HTR-8/SVneo (cell line): ENCODE data around the gene CILP2.

ENCODE experiments used
- DNase-seq: peaks from one replicate; pipeline ENCODE4 v3.0.0; 2011; ENCODE audit warnings: low spot score, mixed read lengths; ENCODE audit not compliant: insufficient read length
- FAIRE-seq: peaks from 2 replicates; lab custom pipeline; 2011; peaks lifted over from hg19 to GRCh38; lab: Jason Lieb, UNC

The CILP2 gene

DNA sequence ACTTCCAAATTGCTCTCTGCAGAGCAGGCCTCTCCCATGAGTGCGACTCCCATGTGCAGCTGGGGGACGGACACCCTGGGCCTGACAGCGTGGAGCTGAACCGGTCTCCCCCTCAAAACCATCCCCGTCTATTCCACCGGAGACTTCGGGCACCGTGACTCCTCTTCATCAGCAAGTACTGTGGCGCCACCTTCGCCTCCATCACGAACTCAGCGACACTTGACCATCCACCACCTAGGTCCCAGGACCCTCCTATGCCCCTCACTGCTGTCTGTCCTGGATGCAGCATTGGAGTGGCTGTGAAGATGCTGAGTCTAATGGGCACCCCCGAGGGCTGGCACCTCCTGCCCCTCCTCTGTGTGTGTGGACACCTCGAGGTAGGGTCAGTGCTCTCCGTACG is 20.6 kb downstream of the CILP2 start:
- DNase-seq (no peak), FAIRE-seq (no peak)

DNA sequence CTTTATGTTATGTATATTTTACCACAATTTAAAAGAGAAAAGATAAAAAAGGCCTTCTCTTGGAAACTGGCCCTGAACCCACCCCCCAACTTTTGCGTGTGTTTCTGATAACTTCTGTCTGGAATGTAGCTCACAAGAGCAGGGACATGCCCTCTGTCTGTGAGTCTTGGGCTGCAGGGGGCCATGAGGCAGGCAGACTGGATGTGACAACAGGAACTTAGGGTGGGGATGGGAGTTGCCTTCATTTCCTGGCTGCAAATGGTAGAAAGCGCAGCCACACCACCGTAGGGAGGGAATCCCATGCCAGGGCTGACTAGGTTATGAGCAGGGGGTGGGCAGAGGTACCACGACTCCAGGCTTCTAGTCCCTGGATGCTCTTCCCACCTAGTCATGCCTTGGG is 21.9 kb downstream of the CILP2 start:
- DNase-seq (no peak), FAIRE-seq (no peak)

DNA sequence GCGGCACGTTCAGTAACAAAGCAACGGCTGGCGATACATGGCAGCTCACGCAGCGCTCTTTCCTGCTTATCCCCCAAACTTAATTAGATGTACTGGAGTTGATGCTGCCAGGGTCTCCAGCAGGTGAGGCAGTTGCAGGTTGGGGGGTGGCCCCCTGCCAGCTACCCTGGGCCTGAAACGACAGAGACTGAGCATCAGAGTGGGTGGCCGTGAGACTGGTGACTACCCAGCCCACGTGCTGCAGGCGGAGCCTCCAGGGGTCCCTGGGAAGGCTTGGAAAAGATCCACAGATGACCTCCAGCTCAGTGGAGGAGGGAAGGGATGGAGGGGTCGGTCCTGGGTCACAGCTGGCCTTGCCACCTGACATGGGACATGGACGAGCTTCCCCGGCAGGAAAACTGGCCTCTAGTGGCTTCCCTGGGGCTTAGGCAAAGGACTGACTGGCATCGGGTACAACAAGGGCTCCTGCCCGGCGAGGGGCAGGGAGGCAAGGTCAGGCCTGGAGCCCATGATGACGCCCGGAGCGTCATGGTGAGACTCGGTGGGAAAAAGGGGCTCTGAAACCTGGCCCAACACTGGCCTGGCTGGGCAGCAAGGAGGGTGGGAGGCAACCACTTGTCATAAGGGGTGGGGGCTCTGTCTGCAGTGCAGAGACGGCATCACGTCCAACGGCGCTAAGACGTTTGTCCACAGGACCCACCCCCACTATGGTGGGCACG is 24.0 kb downstream of the CILP2 start:
- FAIRE-seq (no peak), DNase-seq (no peak)

DNA sequence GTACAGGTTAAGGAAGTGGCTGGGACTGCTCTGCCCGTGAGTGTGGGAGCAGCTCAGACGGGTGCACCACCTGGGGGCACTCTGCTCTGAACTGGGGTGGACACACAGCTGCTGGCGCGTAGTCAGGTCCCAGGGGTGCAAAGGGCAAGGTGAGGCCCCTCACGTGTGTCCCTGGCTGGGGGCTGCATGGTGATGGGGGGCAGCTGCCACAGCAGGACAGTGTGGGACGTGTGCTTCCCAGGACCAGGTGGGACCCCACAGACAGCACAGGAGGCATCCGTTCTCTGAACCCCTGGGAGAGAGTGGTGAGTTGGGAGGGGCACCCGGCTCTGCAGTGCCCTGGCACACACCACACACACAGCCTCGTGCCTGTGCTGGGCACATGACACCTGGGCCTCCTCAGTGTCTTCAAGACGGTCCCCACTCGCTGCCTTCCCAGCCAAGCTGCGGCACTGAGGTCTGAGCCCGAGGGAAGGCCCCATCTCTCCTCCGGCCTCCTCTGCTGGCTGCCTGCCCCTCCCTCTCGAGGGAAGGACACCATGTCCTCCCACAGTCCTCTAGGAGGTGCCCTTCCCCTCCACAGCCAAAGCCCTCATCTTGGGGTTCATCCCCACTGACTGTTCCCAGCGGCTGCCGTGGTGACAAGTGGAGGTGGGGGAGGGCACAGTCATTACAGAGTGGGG is 24.7 kb downstream of the CILP2 start:
- FAIRE-seq (no peak), DNase-seq (no peak)

GRCh38 chr19:19563348-19563848 is 25.3 kb downstream of the CILP2 start:
- no peak for FAIRE-seq

GRCh38 chr19:19566306-19566705 is 28.2 kb downstream of the CILP2 start:
- DNase-seq = no peak
- FAIRE-seq = no peak

More at GRCh38 chr19:19563348-19563848, 25.3 kb downstream of the CILP2 start:
- DNase-seq = no peak

DNA sequence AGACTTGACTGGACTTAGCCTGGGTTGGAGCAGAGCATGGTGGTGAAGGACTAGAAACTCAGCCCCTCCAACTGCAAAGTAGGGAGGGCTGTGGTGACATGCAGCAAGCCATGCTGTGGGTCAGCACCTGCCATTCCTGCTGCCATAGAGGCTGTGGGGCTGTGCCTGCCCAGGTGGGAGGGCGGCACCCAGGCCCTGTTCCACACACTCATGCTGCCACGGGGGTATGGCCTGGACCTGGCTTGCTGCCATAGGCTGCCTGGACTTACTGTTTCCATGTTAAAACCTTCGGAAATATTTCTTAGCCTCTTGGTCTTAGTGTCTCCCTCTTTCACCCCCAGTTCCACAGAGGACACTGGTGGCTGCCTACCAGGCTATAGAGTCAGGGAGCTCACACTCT is 29.3 kb downstream of the CILP2 start:
- FAIRE-seq (peak; percentile 52), DNase-seq (no peak)

DNA sequence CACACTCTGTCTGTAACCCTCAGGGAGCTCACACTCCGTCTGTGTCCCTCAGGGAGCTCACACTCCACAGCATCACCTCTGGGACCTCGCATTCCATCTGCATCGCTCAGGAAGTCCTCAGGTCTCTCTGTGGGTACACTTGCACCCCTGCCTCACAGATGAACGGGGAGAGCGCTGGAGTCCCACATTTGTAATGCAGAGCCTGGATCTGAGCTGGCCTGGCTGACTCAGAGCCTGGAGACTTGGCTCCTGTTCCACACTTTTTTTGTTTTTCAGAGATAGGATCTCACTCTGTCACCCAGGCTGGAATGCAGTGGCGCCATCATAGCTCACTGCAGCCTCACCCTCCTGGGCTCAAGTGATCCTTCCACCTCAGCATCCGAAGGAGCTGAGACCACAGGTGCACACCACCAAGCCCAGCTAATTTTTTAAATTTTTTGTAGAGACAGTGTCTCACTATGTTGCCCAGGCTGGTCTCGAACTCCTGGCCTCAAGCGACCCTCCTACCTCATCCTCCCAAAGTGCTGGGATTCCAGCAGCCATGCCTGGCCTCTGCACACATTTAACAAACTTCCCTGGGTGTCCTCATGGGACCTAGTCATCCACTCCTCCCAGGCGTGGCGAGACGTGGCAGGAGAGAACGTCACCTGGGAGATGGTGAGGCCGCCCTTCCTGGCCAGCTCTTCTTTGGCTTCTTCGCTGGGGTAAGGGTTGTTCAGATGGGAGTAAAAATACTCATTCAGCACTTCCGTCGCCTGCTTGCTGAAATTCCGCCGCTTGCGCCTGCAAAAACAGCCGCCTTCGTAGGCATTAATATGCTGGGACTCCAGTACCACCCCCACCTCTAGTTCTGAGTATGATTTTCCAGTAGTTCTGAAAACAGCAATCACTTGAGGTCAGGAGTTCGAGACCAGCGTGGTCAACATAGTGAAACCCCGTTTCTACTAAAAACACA is 31.0 kb downstream of the CILP2 start:
- no peak for FAIRE-seq

DNA sequence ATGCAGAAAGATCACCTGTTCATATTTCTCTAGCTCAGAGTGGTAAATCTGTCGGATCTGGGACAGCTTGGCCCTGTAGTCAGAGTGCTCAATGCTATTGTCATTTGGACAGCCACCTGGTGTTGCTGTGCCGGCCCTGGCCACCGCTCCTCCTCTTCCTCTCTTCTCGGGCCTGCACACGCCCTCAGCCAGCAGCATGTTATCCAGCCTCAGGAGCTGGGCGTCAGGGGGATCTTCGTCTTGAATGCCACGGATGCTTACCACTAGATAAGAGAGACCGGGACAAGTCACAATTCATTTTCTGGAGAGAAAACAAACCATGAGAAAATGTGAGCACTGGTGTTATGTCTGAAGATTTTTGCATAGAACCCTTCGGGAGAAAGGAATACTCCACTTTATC is 32.5 kb downstream of the CILP2 start:
- DNase-seq (no peak), FAIRE-seq (no peak)

More for the DNA sequence above, 31.0 kb downstream of the CILP2 start:
- no peak for DNase-seq

- no peak for FAIRE-seq
These were observed 33.2 kb downstream of the CILP2 start for GRCh38 chr19:19571071-19571786.

DNA sequence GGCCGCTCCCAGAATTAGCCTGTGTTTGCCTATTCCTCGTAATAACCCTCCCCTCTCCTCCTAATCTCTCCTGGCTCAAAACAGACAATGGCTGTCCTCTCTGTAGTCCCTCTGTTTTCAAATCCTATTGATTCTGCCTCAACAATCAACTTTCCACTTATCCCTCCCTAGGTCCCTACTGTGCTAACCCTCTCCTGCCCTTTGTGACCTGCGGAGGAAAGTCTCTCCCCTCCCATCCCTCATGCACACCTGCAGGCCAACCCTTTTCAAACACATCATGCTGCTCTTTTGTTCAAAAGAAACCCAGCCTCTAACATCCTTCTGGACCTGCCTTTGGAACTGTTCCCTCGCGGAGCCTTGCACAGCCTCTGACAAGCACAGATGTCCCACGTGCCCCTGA is 37.3 kb downstream of the CILP2 start:
- no peak for FAIRE-seq
- DNase-seq = no peak

More at GRCh38 chr19:19571071-19571786, 33.2 kb downstream of the CILP2 start:
- DNase-seq = no peak

GRCh38 chr19:19578252-19578651 is 40.2 kb downstream of the CILP2 start:
- DNase-seq (no peak), FAIRE-seq (no peak)

DNA sequence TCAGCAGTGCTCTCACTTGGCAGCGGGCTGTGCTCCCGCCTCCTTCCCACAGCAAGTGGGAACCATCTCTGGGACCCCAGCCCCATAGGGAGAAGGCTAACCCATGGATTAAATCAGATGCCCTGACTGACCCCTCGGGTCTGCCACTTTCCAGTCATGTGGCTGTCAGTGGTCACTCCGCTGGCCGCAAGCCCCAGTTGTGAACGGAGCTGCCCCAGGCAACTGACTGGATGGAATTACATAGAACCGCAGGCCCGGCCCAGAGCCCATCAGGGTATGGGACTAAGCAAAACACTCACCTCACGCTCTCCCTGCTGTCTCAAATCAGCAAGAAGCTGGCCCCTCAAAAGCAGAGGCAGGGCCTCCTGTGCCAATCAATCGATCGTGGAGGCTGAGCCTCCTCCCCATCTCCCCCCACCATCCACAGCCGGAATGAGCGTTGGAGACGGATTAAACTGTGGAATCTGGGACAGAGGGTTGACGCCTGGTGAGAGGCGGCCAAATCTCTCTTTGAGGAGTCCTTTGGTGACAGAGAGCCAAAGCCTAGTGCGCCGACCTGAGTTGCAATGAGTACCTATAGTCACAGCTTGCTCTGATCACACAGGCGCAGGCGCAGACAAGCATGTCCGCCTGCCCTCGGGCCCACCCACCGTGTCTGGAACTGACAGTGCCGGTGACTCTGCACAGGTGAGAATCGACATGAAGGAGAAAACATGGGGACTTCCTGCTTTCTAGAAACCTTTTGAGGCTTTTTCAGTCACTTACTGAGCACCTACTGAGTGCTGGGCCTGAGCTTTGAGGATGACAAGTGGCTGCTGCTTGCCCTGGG is 41.7 kb downstream of the CILP2 start:
- no peak for FAIRE-seq
- DNase-seq = no peak

GRCh38 chr19:19580418-19580817 is 42.4 kb downstream of the CILP2 start:
- DNase-seq = no peak
- FAIRE-seq = no peak

GRCh38 chr19:19581391-19581790 is 43.3 kb downstream of the CILP2 start:
- FAIRE-seq (no peak), DNase-seq (no peak)

DNA sequence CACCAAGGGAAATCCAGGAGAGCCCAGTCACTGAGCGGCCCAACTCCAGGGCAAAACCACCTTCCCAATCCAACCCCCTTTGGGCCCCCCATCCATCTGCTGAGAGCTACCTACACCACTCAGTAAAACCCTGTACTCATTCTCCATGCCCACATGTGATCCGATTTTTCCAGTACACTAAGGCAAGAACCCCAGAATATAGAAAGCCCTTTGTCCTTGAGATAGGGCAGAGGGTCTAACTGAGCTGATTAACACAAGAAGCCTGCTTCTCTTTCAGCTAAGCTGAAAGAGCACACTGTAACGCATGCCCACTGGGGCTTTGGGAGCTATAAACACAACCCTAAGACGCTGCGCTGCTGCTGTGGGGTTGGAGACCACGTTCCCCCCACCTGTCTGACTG is 44.4 kb downstream of the CILP2 start:
- FAIRE-seq (no peak), DNase-seq (no peak)

DNA sequence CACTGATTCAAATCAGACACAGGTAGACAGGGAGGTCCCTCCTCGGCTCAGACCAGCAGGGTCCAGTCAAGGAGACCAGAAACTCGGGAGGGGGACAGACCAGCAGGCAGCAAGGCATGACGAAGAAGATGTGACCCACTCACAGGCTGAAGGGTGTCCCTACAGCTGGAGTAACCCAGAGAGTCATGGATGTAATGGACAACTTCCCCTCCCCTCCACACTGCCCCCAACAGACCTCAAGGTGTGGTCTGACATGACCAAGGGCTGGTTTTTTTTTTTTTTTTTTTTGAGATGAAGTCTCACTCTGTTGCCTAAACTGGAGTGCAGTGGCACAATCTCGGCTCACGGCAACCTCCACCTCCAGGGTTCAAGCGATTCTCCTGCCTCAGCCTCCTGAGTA is 46.3 kb downstream of the CILP2 start:
- no peak for DNase-seq
- no peak for FAIRE-seq

DNA sequence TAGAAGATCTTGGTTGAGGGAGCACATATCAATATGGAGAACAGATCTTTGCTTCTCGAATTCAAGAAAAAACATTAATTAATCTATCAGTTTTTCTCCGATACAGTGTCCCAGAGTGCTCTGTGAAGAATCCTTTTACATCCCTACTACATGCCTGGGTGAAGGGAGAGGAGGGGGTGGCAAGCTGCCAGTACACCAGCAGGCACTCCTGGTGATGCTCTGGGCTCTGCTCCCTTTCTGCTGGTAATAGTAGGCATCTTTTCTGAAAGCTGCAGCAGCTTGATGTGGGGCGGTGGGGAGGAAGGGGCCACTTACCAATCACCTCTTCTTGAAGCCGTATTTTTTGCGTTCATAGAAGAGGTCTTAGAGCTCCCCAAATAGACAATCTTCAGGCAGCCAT is 49.7 kb downstream of the CILP2 start:
- no peak for FAIRE-seq
- no peak for DNase-seq

DNA sequence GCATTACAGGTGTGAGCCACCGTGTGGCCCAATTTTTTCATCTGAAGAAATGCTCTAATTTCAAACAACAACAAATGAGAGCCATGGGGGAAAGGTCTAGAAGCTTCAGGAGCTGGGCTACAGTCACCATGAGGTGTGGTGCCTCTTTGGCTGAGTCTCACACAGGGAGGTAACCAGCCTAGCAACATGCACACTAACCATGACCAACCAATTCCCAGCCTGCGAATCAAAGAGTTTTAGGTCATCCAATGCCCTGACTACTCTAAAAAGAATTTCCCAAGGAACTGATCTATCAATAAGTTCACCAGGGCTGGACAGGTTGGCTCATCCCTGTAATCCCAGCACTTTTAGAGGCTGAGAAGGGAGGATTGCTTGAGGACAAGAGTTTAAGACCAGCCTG is 50.5 kb downstream of the CILP2 start:
- DNase-seq (no peak), FAIRE-seq (no peak)
